Measurements from ENCODE around the gene MALAT1. TPM values are rescaled to one million over a fixed set of nuclear protein-coding genes. Genes with fewer than 3 reads are reported as not detected.

The MALAT1 gene
- total and polyA plus RNA-seq, 2 of the 13 experiments (the other 11 are each of a cell fraction or from before 2014, with no cell fraction given) = 143 to 1,237 TPM

DNA sequence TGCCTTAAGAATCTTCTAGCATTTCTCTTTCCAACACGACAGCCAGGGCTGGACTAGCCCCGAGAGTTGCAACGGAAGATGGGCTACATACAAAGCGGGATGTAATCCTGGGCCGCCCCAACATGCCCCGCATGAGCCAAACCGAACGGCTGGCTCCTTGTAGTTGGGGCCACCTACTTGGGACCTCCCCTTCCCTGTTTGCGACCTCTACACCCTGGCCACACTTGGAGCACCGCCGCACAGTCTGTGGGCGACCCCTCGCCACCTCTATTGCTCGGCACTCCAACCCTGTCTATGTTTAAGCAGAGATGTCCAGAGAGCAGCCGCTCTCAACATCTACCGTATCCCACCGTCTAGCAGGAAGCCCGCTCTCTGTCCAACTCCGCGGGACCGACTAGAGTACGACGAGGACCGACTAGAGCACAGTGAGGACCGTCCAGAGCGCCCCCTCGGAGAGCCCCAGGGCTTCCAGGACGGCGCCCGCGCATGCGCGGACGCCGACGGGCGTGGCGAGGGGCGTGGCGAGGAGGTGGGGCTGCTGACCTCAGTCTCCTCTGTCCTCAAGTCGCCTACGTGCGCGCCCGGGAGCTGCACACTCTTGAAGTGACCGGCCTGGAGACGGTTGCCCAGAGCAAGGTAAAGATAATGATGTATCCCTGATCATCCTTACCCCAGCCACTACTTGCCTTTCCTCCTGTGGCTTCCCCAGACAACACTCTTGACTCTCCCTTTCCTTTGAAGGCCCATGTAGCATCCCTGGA is 44.0 kb upstream of the MALAT1 start (continued):
- TF ChIP-seq, protein P1, sequence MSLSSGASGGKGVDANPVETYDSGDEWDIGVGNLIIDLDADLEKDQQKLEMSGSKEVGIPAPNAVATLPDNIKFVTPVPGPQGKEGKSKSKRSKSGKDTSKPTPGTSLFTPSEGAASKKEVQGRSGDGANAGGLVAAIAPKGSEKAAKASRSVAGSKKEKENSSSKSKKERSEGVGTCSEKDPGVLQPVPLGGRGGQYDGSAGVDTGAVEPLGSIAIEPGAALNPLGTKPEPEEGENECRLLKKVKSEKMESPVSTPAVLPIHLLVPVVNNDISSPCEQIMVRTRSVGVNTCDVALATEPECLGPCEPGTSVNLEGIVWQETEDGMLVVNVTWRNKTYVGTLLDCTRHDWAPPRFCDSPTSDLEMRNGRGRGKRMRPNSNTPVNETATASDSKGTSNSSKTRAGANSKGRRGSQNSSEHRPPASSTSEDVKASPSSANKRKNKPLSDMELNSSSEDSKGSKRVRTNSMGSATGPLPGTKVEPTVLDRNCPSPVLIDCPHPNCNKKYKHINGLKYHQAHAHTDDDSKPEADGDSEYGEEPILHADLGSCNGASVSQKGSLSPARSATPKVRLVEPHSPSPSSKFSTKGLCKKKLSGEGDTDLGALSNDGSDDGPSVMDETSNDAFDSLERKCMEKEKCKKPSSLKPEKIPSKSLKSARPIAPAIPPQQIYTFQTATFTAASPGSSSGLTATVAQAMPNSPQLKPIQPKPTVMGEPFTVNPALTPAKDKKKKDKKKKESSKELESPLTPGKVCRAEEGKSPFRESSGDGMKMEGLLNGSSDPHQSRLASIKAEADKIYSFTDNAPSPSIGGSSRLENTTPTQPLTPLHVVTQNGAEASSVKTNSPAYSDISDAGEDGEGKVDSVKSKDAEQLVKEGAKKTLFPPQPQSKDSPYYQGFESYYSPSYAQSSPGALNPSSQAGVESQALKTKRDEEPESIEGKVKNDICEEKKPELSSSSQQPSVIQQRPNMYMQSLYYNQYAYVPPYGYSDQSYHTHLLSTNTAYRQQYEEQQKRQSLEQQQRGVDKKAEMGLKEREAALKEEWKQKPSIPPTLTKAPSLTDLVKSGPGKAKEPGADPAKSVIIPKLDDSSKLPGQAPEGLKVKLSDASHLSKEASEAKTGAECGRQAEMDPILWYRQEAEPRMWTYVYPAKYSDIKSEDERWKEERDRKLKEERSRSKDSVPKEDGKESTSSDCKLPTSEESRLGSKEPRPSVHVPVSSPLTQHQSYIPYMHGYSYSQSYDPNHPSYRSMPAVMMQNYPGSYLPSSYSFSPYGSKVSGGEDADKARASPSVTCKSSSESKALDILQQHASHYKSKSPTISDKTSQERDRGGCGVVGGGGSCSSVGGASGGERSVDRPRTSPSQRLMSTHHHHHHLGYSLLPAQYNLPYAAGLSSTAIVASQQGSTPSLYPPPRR (CRISPR knock-in tag; IDR thresholded peaks at IDR 0.05; ENCODE audit: borderline replicate concordance) = no peak
- TF ChIP-seq ZNF660 (CRISPR knock-in tag; IDR thresholded peaks at IDR 0.05; ENCODE audit: borderline replicate concordance, low read depth) = no peak
- no peak for TF ChIP-seq SRSF4 (IDR thresholded peaks at IDR 0.05; ENCODE audit: low read depth, low read length, poor library complexity, severe bottlenecking)
- no peak for TF ChIP-seq NR2F6 (IDR thresholded peaks at IDR 0.05)
- TF ChIP-seq NR2F6 (CRISPR knock-in tag; IDR thresholded peaks at IDR 0.05) = no peak
- no peak for TF ChIP-seq CEBPG (CRISPR knock-in tag; IDR thresholded peaks at IDR 0.05)
- TF ChIP-seq CENPT (CRISPR knock-in tag; IDR thresholded peaks at IDR 0.05; ENCODE audit: low read depth) = no peak
- TF ChIP-seq, protein P2, sequence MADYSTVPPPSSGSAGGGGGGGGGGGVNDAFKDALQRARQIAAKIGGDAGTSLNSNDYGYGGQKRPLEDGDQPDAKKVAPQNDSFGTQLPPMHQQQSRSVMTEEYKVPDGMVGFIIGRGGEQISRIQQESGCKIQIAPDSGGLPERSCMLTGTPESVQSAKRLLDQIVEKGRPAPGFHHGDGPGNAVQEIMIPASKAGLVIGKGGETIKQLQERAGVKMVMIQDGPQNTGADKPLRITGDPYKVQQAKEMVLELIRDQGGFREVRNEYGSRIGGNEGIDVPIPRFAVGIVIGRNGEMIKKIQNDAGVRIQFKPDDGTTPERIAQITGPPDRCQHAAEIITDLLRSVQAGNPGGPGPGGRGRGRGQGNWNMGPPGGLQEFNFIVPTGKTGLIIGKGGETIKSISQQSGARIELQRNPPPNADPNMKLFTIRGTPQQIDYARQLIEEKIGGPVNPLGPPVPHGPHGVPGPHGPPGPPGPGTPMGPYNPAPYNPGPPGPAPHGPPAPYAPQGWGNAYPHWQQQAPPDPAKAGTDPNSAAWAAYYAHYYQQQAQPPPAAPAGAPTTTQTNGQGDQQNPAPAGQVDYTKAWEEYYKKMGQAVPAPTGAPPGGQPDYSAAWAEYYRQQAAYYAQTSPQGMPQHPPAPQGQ (CRISPR knock-in tag; IDR thresholded peaks at IDR 0.05; ENCODE audit: borderline replicate concordance) = no peak
- peak; percentile 57; the same call in 1 of the 2 replicates for TF ChIP-seq EEA1 (CRISPR knock-in tag; IDR thresholded peaks at IDR 0.05; ENCODE audit: borderline replicate concordance)
- no peak for TF ChIP-seq ZNF30 (CRISPR knock-in tag; IDR thresholded peaks at IDR 0.05)
- TF ChIP-seq MEIS2 (CRISPR knock-in tag; IDR thresholded peaks at IDR 0.05) = no peak; the same call in 1 of the 2 replicates
- TF ChIP-seq MAF1 (CRISPR knock-in tag; IDR thresholded peaks at IDR 0.05; ENCODE audit: borderline replicate concordance) = no peak
- no peak for TF ChIP-seq ZNF790 (CRISPR knock-in tag; IDR thresholded peaks at IDR 0.05; ENCODE audit: borderline replicate concordance)
- peak; percentile 14; the same call in 1 of the 2 replicates for TF ChIP-seq ZNF567 (CRISPR knock-in tag; IDR thresholded peaks at IDR 0.05; ENCODE audit: borderline replicate concordance)
- TF ChIP-seq, protein P3, sequence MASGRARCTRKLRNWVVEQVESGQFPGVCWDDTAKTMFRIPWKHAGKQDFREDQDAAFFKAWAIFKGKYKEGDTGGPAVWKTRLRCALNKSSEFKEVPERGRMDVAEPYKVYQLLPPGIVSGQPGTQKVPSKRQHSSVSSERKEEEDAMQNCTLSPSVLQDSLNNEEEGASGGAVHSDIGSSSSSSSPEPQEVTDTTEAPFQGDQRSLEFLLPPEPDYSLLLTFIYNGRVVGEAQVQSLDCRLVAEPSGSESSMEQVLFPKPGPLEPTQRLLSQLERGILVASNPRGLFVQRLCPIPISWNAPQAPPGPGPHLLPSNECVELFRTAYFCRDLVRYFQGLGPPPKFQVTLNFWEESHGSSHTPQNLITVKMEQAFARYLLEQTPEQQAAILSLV (CRISPR knock-in tag; IDR thresholded peaks at IDR 0.05; ENCODE audit: borderline replicate concordance) = no peak
- TF ChIP-seq FOSL1 (CRISPR knock-in tag; IDR thresholded peaks at IDR 0.05; ENCODE audit: borderline replicate concordance) = no peak
- TF ChIP-seq, protein P4, sequence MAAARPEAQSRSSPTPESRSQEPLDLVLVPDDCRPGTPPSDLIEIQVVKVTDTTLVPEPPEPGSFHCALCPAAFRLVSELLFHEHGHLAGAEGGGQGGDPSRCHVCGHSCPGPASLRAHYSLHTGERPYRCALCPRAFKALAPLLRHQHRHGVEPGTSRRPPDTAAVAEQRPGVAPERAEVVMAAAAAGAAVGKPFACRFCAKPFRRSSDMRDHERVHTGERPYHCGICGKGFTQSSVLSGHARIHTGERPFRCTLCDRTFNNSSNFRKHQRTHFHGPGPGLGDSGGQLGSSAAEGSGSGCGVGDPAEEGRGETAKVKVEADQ (CRISPR knock-in tag; IDR thresholded peaks at IDR 0.05; ENCODE audit: borderline replicate concordance) = no peak
- TF ChIP-seq, protein P5, sequence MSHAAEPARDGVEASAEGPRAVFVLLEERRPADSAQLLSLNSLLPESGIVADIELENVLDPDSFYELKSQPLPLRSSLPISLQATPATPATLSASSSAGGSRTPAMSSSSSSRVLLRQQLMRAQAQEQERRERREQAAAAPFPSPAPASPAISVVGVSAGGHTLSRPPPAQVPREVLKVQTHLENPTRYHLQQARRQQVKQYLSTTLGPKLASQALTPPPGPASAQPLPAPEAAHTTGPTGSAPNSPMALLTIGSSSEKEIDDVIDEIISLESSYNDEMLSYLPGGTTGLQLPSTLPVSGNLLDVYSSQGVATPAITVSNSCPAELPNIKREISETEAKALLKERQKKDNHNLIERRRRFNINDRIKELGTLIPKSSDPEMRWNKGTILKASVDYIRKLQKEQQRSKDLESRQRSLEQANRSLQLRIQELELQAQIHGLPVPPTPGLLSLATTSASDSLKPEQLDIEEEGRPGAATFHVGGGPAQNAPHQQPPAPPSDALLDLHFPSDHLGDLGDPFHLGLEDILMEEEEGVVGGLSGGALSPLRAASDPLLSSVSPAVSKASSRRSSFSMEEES (CRISPR knock-in tag; IDR thresholded peaks at IDR 0.05) = no peak

All from HepG2 (cell line).